ENCODE data around the gene ENTPD3.
A peak's percentile ranks its signal among the peaks of the same experiment; 100 is the strongest.
"Not testable (repeated sequence)": the region's sequence is repeated elsewhere in the genome, so short reads cannot be mapped to it uniquely, and the experiment has no call there.

Gene ENTPD3

GRCh38 chr3:40407611-40408010 lies 20.6 kb downstream of the ENTPD3 start:
- DNase-seq: no peak

- no peak for DNase-seq
Measured at GRCh38 chr3:40414270-40414669, 27.3 kb downstream of the ENTPD3 start.

- DNase-seq: no peak
Measured at GRCh38 chr3:40417845-40418543, 31.0 kb downstream of the ENTPD3 start.

- no peak for DNase-seq
Measured at GRCh38 chr3:40422861-40423260, 35.9 kb downstream of the ENTPD3 start.

GRCh38 chr3:40427045-40427669 lies 40.2 kb downstream of the ENTPD3 start:
- DNase-seq: no peak

GRCh38 chr3:40432793-40433192 lies 45.8 kb downstream of the ENTPD3 start:
- no peak for DNase-seq

- no peak for DNase-seq
Measured at GRCh38 chr3:40437889-40438288, 50.9 kb downstream of the ENTPD3 start.

GRCh38 chr3:40445062-40445461 lies 58.1 kb downstream of the ENTPD3 start:
- DNase-seq: no peak

- DNase-seq: no peak
Measured at GRCh38 chr3:40445880-40446279, 58.9 kb downstream of the ENTPD3 start.

GRCh38 chr3:40450438-40450837 lies 63.5 kb downstream of the ENTPD3 start:
- DNase-seq: no peak

GRCh38 chr3:40451551-40451950 lies 64.6 kb downstream of the ENTPD3 start:
- no peak for DNase-seq

- no peak for DNase-seq
Measured at GRCh38 chr3:40452057-40452456, 65.1 kb downstream of the ENTPD3 start.

- no peak for DNase-seq
Measured at GRCh38 chr3:40452562-40452875, 65.5 kb downstream of the ENTPD3 start.

- DNase-seq: peak; percentile 83 to 93 (median 88)
Measured at GRCh38 chr3:40452876-40453730, 66.1 kb downstream of the ENTPD3 start.

GRCh38 chr3:40453933-40454332 lies 66.9 kb downstream of the ENTPD3 start:
- no peak for DNase-seq

- no peak for DNase-seq
Measured at GRCh38 chr3:40455328-40455727, 68.3 kb downstream of the ENTPD3 start.

- no peak for DNase-seq
Measured at GRCh38 chr3:40456279-40456939, 69.4 kb downstream of the ENTPD3 start.

- DNase-seq: peak; percentile 87 to 92 (median 89)
Measured at GRCh38 chr3:40456940-40457823, 70.2 kb downstream of the ENTPD3 start, which contains the start of gene RPL14. RPL14 (plus strand) TSS chr3:40457339; CDS start chr3:40457472, 133 bp downstream.

- DNase-seq: no peak
Measured at GRCh38 chr3:40458473-40458872, 71.5 kb downstream of the ENTPD3 start.

GRCh38 chr3:40460481-40460880 lies 73.5 kb downstream of the ENTPD3 start:
- not testable (repeated sequence) for DNase-seq

GRCh38 chr3:40461161-40461560 lies 74.2 kb downstream of the ENTPD3 start:
- DNase-seq: no peak

- DNase-seq: not testable (repeated sequence)
Measured at GRCh38 chr3:40462838-40463237, 75.9 kb downstream of the ENTPD3 start.

Data from activated CD4-positive, CD25-positive, alpha-beta regulatory T cell (primary cell).